ENCODE measurements around the gene THSD4.
"Not testable (repeated sequence)": the region's sequence is repeated elsewhere in the genome, so short reads cannot be mapped to it uniquely, and the experiment has no call there.

Gene THSD4

DNA sequence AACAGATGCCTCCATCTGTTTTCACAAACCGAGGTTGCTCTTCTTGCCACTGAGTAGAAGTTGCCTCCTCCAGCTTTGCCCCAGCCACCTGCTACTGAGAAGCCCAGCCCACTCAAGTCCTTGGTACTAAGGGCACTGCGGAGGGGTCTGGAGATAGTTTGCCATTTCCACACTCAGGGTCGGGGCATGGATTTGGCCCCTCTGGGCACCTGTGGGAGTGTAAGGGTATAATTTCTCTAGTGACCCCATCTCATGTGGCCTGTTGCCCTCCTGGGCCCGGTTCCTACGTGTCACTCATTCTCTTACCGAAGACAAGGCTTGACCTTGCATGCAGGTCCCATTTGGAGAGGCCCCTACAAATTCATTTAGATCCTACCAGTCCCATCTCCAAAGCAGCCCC lies 79.0 kb downstream of the THSD4 start:
- no peak for DNase-seq

DNA sequence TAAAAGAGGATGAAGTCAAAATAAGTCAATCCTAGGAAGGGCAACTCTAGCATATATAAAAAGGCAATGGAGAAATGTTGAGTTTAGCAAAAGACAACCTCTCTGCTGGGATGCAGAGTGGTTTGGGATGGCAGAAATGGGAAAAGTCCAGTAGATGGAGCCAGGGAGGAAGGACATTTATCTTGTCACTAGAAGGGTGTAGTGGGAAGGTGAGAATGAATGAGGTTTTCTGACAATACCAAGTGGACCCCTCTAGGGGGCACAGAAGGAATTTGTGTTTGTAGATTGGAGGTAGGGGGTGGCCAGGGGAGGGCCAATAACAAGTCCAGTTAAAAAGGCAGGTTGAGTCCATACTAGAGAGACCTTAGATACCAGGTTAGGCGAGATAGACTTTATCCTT lies 80.0 kb downstream of the THSD4 start:
- no peak for DNase-seq

DNA sequence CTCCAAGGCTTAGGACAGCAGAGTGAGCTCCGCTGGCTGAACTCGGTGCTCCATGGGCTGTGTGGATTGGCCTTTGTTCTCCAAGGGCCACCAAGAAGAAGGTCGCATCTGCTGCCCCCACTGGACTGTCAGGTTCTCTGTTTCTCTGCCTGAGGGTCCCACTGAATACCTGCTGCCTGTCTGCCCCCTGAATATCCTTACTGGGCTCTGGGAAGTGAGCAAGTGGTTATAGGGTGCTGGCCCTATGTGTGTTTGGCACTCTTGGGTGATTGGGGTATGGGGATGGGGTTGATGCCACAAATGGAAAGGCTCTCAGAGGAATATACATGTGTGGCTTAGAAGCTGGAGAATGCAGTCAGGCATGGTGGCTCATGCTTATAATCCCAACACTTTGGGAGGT lies 82.3 kb downstream of the THSD4 start:
- no peak for DNase-seq

DNA sequence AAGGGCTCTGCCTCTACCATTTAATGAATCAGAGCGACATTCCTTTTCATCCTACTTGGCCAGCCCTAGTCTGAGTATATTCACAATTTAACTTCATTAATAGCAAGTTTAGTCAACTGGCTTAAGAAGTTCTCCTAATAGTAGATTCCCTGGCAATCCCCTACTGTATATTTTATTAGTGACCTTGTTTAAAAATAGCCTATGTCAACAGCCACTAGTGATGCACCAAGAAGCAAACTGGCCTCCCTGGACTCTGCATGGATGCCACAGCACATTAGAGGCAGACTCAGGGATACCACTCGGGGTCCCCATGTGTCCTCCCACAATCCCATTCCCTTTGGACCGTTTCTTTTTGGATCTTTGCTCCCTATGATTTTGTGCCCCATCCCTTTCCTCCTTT lies 83.6 kb downstream of the THSD4 start:
- no peak for DNase-seq

DNA sequence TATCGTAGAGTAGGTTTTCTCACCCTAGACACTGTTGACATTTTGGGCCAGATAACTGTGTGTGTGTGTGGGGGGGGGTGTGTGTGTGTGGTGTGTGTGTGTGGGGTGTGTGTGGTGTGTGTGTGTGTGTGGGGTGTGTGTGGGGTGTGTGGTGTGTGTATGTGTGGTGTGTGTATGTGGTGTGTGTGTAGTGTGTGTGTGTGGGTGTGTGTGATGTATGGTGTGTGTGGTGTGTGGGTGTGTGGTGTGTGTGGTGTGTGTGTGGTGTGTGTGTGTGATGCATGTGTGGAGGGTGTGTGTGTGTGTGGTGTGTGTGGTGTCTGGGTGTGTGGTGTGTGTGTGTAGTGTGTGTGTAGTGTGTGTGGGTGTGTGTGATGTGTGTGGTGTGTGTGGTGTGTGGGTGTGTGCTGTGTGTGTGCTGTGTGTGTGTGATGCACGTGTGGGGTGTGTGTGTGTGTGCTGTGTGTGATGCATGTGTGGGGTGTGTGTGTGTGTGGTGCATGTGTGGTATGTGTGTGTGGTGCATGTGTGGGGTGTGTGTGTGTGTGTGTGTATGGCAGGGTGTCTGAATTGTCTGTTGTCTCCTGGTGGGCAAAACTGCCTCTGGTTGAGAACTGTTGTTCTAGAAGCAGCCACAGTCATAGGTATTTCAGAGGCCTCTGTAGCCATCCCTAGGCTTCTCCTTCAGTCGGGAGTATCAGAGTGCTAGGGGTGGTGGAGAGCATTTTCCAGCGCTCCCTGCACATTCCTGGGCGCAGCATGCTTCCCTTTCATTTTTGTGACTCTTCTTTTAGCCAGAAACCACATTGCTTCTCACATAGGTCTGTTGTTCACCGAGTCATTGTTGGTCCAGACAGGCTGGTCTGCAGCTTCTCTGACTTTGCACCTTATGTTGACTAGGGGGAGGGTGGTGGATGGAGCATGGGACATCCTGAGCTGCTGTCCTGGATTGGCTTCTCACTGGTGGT lies 84.4 kb downstream of the THSD4 start:
- no peak for DNase-seq

DNA sequence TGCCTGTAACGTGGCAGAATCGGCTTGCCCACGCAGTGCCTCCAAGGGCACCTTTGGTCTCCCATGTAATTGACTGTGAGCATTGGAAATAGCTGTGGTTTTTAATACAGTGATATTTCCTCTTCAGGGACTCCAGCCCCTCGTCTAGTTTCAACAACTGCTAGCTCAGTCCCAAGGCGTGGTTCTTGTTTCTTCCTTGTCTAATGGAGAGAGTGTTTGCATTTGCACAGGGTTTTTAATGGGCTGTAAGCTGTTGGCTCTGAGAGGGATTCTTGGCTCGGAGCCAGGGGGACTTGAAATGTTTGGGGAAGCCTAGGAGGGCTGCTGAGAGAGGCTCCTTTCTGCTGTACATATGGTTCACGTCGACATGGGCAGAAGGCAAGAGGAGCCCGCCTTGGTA lies 86.2 kb downstream of the THSD4 start:
- DNase-seq = no peak

DNA sequence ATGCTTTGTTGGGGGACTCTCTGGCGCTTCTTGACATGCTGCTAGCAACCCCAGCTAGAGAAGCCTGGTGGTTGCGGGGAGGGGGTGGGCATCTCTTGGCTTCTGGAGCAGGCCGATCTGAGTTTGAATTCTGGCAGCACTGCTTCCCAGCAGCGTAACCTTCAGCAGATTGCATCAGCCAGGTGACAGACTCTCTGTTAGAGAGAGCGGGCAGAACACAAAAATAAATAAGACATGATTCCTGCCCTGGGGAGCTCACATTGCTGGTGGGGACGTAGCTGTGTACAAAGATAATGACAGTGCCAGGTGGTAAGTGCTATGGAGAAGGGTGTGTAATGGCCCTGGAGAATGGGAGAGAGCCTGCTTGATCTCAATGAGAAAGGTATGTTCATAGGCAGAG lies 87.4 kb downstream of the THSD4 start:
- no peak for DNase-seq

DNA sequence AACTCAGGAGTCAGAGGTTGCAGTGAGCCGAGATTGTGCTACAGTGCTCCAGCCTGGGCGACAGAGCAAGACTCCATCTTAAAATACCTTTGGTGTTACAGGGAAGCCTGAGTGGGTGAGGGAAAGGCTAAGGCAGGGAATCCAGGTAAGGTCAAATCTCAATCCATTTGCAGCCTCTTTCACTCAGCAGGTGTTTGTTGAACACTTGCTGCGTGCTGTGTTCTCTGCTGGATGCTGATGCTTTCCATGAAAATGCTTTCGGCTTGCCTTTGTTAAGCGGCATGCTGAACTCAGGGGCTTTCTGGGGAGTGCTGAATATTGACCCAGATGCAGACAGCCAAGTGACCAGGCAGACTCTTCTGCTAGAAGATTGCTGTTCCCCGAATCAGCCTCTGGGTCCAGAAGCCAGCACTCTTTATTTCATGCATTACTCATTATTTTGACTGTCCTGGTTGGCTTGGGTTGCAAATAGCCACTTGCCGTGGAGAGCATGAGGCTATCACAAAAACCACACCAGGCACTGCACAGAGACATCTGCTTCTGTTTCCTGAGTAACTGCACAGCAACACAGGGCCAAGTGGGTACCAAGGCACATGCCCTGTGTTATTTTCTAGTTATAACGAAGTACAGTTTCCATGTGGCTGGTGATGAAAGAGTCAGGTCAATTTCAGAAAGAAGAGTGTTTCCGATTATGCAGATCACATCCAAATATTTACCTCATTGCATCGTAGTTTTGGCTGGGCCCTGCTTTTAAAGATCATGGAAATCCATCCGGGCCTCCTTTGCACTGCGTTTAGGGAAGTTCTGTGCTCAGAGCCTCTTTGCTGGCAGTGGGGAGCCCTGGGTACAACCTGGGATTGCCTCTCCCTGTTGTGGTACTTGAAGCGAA lies 88.6 kb downstream of the THSD4 start:
- DNase-seq = no peak

DNA sequence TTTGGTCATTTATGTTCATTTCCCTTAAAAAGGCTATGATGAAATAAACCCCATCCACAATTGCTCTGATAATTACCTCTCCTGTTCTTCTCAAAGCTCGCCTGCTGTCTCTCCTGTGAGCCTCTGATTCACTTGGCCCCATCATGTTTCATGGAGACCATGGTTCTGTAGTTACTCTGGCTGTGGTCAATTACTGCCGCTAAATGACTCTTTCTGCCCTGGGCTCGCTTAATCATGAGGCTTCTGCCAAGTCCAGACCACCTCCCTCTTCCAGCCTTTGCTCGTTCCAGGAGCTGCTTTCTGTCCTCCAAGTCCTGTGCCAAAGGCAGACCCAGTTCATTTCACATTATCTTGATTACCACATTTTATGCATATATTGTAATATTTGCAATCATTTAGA lies 91.9 kb downstream of the THSD4 start:
- DNase-seq = no peak

DNA sequence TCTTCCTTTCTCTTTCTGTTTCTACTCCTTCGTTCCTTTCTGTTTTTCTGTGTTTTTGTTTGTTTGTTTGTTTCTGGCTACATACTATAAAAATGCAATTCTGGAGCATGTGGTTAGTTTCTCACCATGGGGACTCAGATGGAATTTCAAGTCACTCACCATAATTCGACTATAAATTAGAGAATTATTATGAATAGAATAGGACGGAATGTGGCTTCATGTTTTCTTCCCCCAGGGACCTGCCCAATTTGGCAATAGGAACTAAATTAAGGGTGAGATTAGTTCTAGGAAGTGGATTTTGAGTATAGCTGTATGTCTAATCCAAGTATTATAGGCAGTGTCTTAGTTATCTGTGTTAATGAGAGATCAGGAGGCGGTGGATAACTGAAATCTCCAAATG lies 96.9 kb downstream of the THSD4 start:
- DNase-seq = no peak

DNA sequence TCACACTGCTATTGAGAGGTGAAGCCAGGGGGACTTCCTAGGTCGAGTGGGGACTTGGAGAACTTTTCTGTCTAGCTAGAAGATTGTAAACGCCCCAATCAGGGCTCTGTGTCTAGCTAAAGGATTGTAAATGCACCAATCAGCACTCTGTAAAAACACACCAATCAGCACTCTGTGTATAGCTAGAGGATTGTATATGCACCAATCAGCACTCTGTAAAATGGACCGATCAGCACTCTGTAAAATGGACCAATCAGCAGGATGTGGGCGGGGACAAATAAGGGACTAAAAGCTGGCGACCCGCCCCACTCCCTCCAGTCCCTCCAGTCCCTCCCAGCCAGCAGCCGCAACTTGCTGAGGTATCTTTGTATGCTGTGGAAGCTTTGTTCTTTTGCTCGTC lies 98.7 kb downstream of the THSD4 start:
- not testable (repeated sequence) for DNase-seq

DNA sequence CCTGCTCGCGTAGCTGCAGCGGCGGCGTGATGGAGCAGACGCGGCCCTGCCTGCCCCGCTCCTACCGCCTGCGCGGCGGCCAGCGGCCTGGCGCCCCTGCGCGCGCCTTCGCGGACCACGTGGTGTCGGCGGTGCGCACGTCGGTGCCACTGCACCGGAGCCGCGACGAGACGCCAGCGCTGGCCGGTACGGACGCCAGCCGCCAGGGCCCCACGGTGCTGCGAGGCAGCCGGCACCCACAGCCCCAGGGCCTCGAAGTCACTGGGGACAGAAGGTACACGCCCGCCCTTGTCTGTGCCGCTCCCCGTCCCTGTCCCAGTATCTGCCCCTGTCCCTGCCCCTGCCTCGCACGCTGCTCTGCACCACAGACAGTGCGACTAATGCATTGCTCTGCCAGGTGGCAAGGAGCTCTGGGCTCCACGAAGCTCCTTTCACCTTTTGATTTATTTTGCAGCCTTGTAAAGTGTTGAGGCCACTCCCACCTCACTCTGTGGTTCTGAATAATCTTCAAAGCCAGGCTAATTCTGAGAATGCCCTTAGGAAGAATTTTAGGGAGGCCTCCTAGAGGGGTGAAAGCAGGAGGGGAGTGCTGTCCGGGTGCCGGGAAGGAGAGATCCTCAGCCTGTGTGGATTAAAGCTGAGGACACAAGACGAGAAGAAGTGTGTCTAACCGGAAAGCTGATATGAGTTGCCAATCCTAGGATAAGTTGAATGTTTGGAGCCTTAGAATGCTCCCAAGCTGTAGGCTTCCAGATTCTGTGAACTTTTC lies 100.0 kb downstream of the THSD4 start:
- no peak for DNase-seq

DNA sequence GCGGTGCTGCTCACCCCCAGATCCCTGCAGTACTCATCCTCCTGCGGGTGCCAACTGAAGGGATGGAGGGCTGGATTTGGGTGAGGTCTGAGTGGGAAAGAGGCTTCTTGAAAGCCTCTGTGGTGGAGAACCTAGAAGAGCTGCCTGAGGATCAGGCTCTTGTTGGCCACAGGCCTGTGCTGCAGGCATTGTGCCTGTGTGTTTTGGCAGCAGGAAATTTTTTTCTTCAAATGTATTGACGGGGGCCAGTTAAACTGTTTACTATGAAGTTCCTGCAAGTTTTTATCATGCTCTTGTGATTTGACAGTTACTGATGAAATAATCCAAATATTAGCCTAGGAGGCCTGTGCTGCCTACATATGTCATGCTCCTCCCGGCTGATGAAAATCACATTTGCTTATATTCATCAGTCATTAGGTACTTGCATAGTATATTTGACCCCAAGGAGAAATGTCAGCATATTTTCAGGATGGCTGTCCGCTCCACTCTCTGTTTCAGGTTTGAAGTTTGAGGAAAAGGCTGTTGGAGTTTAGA lies 103.1 kb downstream of the THSD4 start:
- DNase-seq = no peak

DNA sequence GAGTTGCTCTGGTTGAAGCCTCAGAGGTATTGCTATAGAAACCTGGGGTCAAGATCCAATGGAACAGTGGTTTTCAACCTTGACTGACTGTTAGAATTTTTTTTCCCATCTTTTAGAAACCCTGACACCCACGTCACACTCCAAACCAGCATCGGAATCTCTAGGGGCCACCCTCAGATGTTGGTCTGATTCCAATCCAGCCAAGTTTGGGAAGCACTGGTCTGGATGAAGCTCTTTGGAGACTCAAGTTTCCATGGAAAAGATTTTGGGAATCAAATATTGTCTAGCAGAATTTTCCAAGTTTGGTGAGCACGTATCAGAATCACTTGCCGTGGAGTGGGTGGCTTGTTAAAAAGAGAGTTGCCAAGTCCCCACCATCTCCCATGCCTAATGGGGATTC lies 103.8 kb downstream of the THSD4 start:
- no peak for DNase-seq

DNA sequence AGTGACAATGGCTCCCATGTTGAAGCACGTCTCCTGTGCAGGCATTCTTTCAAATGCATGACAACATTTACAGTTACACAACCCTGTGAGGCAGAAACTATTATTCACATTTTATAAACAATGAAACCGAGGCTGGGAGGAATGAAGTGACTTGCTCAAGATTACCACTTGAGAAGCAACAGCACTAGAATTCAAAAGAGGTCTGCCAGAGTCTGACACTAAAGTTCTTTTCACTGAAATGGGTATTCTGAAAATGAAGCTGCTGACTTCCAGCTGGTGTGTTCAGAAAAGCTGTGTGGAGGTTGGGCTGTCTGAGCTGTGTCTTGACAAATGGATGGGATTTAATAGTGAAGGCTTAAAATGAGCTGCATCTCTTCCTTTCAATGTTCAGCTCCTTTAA lies 104.4 kb downstream of the THSD4 start:
- no peak for DNase-seq

DNA sequence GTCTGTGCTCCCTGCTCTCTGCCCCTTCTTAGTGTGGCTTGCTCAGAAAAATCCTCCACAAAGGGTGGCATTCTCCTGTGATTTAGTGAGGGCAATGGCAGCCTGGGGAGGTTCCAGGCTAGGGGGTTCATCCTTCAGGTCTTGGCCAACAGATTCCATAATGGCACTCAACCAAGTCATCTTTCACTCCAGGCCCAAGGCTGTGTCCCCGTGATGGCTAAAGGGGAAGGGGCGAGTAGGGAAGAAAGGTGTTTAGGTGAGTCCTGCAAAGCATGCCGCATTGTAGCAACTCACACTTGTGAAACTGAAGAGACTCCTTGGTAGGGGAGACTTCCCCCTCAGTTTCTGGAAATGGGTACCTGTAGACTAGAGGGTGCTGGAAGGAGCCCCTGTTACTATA lies 105.6 kb downstream of the THSD4 start:
- no peak for DNase-seq

DNA sequence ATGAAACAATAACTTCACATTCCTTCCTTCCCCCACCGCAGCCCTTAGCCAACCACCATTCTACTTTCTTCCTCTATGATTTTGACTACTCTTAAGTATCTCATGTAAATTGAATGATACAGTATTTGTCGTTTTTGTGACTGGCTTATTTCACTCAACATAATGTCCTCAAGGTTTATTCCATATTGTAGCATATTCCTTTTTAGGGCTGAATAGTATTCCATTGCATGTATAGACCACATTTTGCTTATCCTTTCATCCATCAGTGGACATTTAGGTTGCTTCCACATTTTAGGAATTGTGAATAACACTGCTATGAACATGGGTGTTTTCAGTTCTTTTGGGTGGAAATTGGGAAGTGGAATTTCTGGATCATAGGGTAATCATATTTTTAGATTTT lies 106.1 kb downstream of the THSD4 start:
- no peak for DNase-seq

DNA sequence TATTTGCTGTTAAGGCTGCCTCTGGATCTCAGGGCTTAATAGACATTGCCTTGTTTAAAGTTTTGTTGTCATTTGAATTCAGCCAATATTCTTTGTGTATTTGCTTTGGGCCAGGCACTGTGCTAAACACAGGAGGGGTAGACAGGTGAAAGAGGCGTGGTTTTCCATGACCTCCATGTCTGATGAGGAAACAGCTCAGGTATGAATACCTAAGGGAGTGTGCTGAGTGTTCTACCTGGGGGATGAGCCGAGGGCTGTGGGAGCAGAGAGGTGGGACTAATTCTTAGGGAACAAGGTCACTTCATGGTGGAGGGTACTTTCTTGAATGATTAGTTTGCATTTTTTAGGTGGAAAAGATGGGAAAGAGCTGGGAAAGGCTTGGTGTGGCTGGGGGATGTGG lies 108.2 kb downstream of the THSD4 start:
- DNase-seq = no peak

DNA sequence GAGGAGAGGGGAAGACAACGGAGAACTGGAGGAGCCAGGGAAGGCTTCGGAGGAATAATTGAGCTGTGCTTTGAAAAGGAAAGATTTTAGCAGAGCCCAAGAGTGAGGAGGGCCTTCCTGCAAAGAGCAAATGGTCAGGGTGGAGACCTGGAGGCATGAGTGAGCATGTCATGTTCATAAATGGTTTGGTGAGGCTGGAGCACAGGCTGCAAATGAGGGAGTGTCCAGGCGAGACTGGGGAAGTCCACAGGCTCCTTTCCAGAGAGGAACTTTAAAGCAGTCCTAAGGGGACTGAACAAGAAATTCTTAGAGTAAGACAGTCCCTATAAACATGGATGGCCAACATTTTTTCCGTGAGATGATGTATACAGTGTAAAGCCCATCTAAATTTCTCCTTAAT lies 108.8 kb downstream of the THSD4 start:
- DNase-seq = no peak

DNA sequence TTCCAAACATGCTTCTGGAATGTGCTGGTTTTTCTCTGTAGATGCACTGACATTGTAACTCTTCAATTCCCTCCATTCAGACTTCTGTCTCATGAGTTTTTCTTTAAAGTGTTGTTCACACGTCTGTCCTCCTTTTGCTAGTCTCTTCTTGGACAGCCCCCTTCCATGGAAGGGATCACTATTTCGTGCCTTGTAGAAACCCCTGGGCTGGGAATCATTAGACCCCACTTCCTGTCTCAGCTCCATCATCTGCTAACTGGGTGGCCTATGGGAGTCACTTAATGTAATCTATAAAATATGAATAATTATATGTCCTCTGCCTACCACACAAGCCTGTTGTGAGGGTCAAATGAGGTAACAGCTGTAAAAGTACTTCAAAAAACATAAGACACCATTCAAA lies 110.6 kb downstream of the THSD4 start:
- no peak for DNase-seq

DNA sequence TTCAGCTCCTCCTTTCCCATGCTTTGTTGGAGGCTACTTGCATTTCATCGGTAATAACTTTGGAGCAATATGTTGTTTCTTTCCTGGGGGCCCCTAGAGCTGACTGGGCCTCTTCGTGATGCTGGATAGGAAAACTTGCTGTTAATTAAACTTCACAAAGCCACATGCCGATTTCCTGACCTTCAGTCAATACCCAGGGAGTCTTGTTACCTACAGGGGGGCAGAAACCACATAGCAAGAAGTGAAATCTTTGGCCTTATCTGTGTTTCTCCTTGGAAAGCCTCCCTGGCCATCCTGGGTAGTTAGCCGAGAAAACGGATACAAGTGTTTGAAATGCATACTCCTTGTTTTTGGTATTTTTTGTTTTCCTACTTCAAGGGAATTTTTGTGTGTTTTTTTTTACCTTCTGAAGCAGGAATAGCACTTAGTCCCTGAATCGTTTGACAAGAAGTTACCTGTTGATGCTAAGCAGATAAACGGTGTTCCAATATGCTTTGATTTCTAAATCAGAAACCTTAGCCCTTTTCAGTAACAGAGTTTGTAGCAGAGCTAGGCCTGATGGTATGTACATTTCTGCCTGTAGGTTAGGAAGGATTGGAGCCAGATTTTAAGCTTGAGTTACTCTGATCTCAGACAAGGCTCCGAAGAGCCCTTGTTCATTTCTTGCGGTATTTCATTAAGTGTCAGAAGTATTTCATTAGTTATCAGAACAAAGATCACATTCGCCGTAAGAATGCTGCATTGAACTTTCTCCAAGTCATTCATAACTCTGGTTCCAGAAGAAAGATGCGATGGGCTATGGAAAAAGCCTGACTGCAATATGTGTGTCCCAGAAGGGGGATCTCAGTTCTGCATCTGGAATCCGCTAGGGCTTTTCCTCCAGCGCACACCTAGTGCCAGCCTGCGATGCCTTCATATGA lies 111.5 kb downstream of the THSD4 start:
- no peak for DNase-seq

DNA sequence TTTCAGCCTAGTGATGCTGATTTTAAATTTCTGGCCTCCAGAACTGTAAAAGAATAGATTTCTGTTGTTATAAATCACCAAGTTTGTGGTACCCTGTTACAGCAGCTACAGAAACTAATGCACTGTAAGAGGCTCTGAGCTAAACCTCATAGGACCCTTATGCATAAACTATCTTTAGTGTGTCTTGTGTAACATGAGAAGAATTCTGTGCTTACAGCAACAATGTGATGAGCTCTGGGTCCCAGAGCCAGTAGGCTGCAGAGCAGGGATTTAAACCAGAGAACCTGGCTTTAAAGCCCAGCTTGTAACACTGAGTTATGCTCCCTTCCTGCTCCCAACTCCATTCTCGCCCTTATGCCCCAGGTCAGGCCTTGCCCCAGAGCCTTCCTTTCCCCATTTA lies 113.1 kb downstream of the THSD4 start:
- DNase-seq = no peak
